Breast epithelium (tissue), 4 donors: Measurements from ENCODE around the gene ATP2B2. TPM values are rescaled to one million over a fixed set of nuclear protein-coding genes. Genes with fewer than 3 reads are reported as not detected.

Experiments used
- DNase-seq, 2 donors: peaks; one replicate each; pipeline ENCODE4 v3.0.0-alpha.2; 2019; ENCODE audit warnings: low spot score in 2 of 2
- H3K27ac ChIP-seq, 2 donors: fragments of 200-600 bp; sonication (generic) in 1 of 2; one replicate each; pipeline ENCODE4 v1.5.1; 2016 to 2019; ENCODE audit warnings: mild to moderate bottlenecking in 1 of 2
- H3K27me3 ChIP-seq, 2 donors: fragments of 200-600 bp; sonication (generic) in 1 of 2; one replicate each; pipeline versions ENCODE4 v1.5.1 to v1.6.0; 2017 to 2019; ENCODE audit warnings: control low read depth in 1 of 2, mild to moderate bottlenecking in 1 of 2
- H3K36me3 ChIP-seq: fragments of 200-600 bp; one replicate; pipeline ENCODE4 v1.5.1; 2019
- H3K4me1 ChIP-seq, 2 donors: fragments of 200-600 bp; sonication (generic); one replicate each; pipeline ENCODE4 v1.5.1; 2016 to 2019; ENCODE audit warnings: control low read depth in 1 of 2
- H3K4me3 ChIP-seq, 3 donors: fragments of 200-600 bp; sonication (generic); 1 replicate in 2 of 3; 2 replicates in 1 of 3; pipeline ENCODE4 v1.5.1; 2016 to 2019; ENCODE audit warnings: mild to moderate bottlenecking in 3 of 3, moderate library complexity in 2 of 3
- H3K9me3 ChIP-seq, 2 donors: fragments of 200-600 bp; sonication (generic) in 1 of 2; one replicate each; pipeline ENCODE4 v1.5.1; 2016 to 2019; ENCODE audit warnings: control low read depth in 1 of 2
- POLR2A ChIP-seq: fragments of 450-650 bp; IDR thresholded peaks from one replicate; pipeline ENCODE4 v1.6.1; 2016; ENCODE audit warnings: antibody characterized with exemption, mild to moderate bottlenecking, moderate library complexity
- POLR2AphosphoS5 ChIP-seq, 3 donors: sonication (generic); formaldehyde crosslinking; IDR thresholded peaks; one replicate each; pipeline ENCODE4 v1.6.1; 2017; ENCODE audit warnings: antibody characterized with exemption in 3 of 3
- intact Hi-C: fragments of 100-400 bp; cut with DNase I; formaldehyde crosslinking; loops from one replicate; pipeline ENCODE4 v1.15.1; 2023; ENCODE audit warnings: low total_unique reads
- total RNA-seq, 3 donors: library from RNA; depleted of rRNA; stranded (reverse); fragments of >200 nt; gene quantifications; one replicate each; pipeline ENCODE4 v1.1.0, GENCODE V29; 2016
- TF ChIP-seq, protein P1 (sequence below), 3 donors: fragments of 450-650 bp; IDR thresholded peaks; one replicate each; pipeline ENCODE4 v1.5.1; 2016 to 2017; ENCODE audit warnings: antibody characterized with exemption in 3 of 3, mild to moderate bottlenecking in 3 of 3, moderate library complexity in 3 of 3

The ATP2B2 gene
- total RNA-seq, 3 donors from 2014 or later = under 0.01 to 0.15 TPM; not detected in 1

DNA sequence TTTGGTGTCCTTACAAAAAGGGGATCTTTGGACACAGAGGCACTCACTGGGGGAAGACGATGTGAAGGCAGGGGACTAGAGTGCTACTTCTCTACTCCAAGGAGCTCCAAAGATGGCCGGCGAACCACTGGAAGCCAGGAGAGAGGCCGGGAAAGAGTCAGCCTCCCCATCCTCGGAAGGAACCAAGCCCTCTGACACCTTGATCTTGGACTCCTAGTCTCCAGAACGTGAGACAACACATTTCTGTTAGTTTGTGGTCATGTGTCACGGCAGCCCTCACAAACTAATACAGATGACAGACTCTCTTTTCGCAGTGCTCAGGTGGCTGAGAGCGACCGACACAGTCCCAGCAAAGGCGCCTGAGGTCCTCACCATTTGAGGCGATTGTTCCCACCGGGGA lies 24.4 kb upstream of the ATP2B2 start:
- H3K36me3 ChIP-seq = no peaks in the 10 kb centered on the region

DNA sequence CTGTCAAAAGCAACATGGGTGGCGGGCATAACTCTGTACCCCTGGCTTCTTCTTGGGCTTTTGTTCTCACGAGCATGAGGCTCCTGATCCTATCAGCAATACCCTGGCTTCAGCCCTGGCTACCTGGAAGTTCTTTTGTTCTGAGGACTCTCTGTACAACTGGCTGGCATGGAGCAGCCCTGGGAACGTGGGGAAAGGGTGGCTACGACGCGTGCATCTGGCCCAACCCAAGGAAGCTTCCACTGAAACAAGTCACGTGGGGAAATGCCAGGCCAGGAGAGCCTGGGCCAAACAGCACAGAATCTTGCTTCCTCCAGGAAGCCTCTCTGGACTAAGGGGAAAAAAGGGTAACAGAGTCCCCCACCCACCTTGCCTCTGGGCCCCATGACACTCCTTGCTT lies 22.7 kb upstream of the ATP2B2 start:
- TF ChIP-seq POLR2AphosphoS5 (IDR thresholded peaks at IDR 0.05) = no peak
- TF ChIP-seq, protein P1, sequence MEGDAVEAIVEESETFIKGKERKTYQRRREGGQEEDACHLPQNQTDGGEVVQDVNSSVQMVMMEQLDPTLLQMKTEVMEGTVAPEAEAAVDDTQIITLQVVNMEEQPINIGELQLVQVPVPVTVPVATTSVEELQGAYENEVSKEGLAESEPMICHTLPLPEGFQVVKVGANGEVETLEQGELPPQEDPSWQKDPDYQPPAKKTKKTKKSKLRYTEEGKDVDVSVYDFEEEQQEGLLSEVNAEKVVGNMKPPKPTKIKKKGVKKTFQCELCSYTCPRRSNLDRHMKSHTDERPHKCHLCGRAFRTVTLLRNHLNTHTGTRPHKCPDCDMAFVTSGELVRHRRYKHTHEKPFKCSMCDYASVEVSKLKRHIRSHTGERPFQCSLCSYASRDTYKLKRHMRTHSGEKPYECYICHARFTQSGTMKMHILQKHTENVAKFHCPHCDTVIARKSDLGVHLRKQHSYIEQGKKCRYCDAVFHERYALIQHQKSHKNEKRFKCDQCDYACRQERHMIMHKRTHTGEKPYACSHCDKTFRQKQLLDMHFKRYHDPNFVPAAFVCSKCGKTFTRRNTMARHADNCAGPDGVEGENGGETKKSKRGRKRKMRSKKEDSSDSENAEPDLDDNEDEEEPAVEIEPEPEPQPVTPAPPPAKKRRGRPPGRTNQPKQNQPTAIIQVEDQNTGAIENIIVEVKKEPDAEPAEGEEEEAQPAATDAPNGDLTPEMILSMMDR (IDR thresholded peaks at IDR 0.05) = no peak
- no peak for TF ChIP-seq POLR2A
- intact Hi-C loops = no loop called here
- Histone ChIP-seq H3K4me3 (no peak overlapping the region), H3K27ac (no peak overlapping the region), H3K4me1 (no peaks in the 10 kb centered on the region), H3K9me3 (no peaks in the 10 kb centered on the region), H3K36me3 (no peaks in the 10 kb centered on the region), H3K27me3 (peaks cover 0 to 5% of the 10 kb centered on the region in 2 donors)
- DNase-seq = peak in 1 of 2 donors; percentile 42

More for the DNA sequence above, 24.4 kb upstream of the ATP2B2 start:
- DNase-seq = no peak
- H3K9me3 ChIP-seq = no peaks in the 10 kb centered on the region
- H3K4me3 ChIP-seq = no peak overlapping the region
- no peaks in the 10 kb centered on the region for H3K27me3 ChIP-seq
- H3K4me1 ChIP-seq = no peaks in the 10 kb centered on the region
- intact Hi-C loops = loop anchor here (5.0 kb wide), 1 partner anchor 1617 kb away; no protein-coding TSS in a partner anchor
- TF ChIP-seq POLR2A = no peak
- no peak overlapping the region for H3K27ac ChIP-seq

DNA sequence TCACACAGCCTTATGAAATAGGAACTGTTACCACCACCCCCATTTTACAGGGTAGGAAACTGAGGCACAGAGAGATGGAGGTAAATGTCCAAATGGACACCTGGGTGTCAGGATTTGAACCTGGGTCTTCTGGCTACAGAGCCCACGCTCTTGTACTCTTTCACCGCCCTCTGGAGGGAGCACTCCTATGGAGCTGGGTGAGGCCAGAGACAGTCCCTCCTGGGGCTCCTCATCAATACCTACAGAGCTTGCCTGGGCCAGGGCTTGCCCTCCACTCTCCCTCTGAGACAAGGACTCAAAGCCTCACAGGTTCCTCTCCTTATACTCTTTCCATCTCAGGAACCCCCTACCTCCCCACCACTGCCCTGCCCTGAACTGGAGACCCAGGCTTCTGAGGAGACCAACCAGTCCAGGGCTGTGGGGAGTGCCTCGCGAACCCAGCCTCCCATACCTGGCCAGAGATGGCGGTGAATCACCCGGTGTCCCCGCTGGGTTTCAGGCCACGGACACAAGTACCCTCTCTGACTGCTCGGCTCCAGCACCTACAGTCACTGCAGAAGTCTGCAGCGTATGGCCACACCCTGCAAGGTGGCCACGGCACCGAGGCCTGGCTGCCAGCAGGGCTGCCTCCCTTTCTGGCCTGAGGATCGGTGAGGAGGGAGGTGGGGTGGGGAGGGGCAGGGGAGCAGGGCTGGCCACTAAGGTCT lies 22.1 kb upstream of the ATP2B2 start:
- H3K27me3 ChIP-seq = peaks cover 0 to 5% of the 10 kb centered on the region in 2 donors
- no peaks in the 10 kb centered on the region for H3K36me3 ChIP-seq
- no peaks in the 10 kb centered on the region for H3K4me1 ChIP-seq
- no peak for TF ChIP-seq POLR2AphosphoS5 (IDR thresholded peaks at IDR 0.05)
- no peak for TF ChIP-seq POLR2A
- TF ChIP-seq, protein P1 (IDR thresholded peaks at IDR 0.05) = no peak
- H3K4me3 ChIP-seq = no peak overlapping the region
- H3K9me3 ChIP-seq = no peaks in the 10 kb centered on the region
- H3K27ac ChIP-seq = no peak overlapping the region
- peak in 1 of 2 donors; percentile 30 for DNase-seq
- intact Hi-C loops = loop anchor here (1.0 kb wide), 1 partner anchor 22 kb away; no protein-coding TSS in a partner anchor

DNA sequence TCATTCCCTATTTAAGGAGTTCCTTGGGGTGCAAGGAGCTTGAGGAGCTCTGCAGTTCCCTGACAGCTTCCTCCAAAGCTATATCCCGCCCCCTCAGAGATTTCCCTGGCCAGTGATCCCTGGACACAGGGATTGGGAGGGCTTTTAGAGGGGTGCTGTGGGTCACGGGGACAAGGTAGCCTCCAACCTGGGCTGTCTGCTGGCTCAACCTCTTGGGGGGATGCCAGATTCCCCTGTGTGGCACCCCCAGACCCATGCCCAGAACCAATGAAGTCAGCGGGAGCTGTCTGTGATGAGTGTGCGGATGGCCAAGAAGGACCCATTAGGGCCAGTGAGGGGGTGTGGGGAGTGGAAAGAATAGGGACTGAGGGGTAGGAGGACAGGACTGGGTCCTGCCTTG lies 21.0 kb upstream of the ATP2B2 start:
- Histone ChIP-seq H3K27me3 (peaks cover 0 to 5% of the 10 kb centered on the region in 2 donors), H3K4me3 (no peak overlapping the region), H3K9me3 (no peaks in the 10 kb centered on the region), H3K27ac (no peak overlapping the region), H3K4me1 (no peaks in the 10 kb centered on the region), H3K36me3 (no peaks in the 10 kb centered on the region)
- TF ChIP-seq POLR2AphosphoS5 (IDR thresholded peaks at IDR 0.05) (no peak), POLR2A (no peak)
- TF ChIP-seq, protein P1 (IDR thresholded peaks at IDR 0.05) = no peak
- peak in 1 of 2 donors; percentile 25 for DNase-seq
- intact Hi-C loops = no loop called here

DNA sequence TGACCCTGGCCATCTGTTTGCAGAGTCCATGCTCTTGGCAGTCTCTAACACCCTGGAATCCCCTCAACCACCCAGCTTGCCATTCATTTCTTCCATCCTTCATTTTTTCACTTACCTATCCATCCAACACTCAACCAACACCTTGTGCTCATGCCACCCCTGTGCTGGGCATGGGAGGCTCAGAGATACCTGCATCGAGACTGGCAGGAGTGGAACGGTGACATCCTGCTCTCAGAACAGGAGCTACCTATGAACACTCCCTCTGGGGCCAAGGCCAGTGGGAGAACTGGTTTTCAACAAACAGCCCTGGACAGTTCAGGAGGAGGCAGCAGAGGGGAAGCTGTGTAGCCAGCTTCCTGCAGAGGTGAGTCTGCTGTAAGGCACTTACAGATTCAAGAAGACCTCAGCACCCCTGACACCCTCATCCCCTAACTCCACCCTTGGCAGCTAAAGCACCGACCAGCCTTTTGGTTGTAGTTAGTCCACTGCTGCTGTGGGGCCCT lies 19.5 kb upstream of the ATP2B2 start:
- no peaks in the 10 kb centered on the region for H3K4me1 ChIP-seq
- no peaks in the 10 kb centered on the region for H3K9me3 ChIP-seq
- no peaks in the 10 kb centered on the region for H3K36me3 ChIP-seq
- intact Hi-C loops = no loop called here
- H3K4me3 ChIP-seq = no peak overlapping the region
- H3K27ac ChIP-seq = no peak overlapping the region
- TF ChIP-seq POLR2A = no peak
- no peak for TF ChIP-seq POLR2AphosphoS5 (IDR thresholded peaks at IDR 0.05)
- TF ChIP-seq, protein P1 (IDR thresholded peaks at IDR 0.05) = no peak
- peak in 1 of 2 donors; percentile 51 for DNase-seq
- H3K27me3 ChIP-seq = peaks cover 0 to 5% of the 10 kb centered on the region in 2 donors
